Stimulated activated CD4-positive, alpha-beta T cell treated with anti-CD3 and anti-CD28 coated beads, Interleukin-4, amount 100 ng/mL, for 1 hour (primary cell): Measurements from ENCODE around the gene RXFP1.
"Not testable (repeated sequence)": the region's sequence is repeated elsewhere in the genome, so short reads cannot be mapped to it uniquely, and the experiment has no call there.

ENCODE experiments used
- DNase-seq: peaks from one replicate; pipeline ENCODE4 v3.0.0-alpha.2; 2020

Gene RXFP1

GRCh38 chr4:158621729-158622128 lies 100.0 kb downstream of the RXFP1 start:
- DNase-seq = no peak

GRCh38 chr4:158622251-158622650 lies 100.6 kb downstream of the RXFP1 start:
- no peak for DNase-seq

GRCh38 chr4:158624889-158625478 lies 103.3 kb downstream of the RXFP1 start:
- DNase-seq = no peak

GRCh38 chr4:158625544-158625943 lies 103.9 kb downstream of the RXFP1 start:
- DNase-seq = no peak

- no peak for DNase-seq
Measured at GRCh38 chr4:158630893-158631292, 109.2 kb downstream of the RXFP1 start.

GRCh38 chr4:158636619-158637018 lies 114.9 kb downstream of the RXFP1 start:
- no peak for DNase-seq

GRCh38 chr4:158644356-158644755 lies 122.7 kb downstream of the RXFP1 start:
- DNase-seq = no peak

GRCh38 chr4:158644760-158645159 lies 123.1 kb downstream of the RXFP1 start:
- no peak for DNase-seq

- no peak for DNase-seq
Measured at GRCh38 chr4:158649111-158649680, 127.5 kb downstream of the RXFP1 start.

- no peak for DNase-seq
Measured at GRCh38 chr4:158652920-158653319, 131.2 kb downstream of the RXFP1 start.

- DNase-seq = no peak
Measured at GRCh38 chr4:158656439-158656838, 134.8 kb downstream of the RXFP1 start.

- DNase-seq = no peak
Measured at GRCh38 chr4:158657291-158657690, 135.6 kb downstream of the RXFP1 start.

GRCh38 chr4:158663255-158663654 lies 141.6 kb downstream of the RXFP1 start:
- DNase-seq = not testable (repeated sequence)

GRCh38 chr4:158663707-158664625 lies 142.3 kb downstream of the RXFP1 start:
- not testable (repeated sequence) for DNase-seq

GRCh38 chr4:158664806-158665205 lies 143.1 kb downstream of the RXFP1 start:
- DNase-seq = no peak

- no peak for DNase-seq
Measured at GRCh38 chr4:158666892-158667291, 145.2 kb downstream of the RXFP1 start.

- DNase-seq = peak; percentile 23
Measured at GRCh38 chr4:158667651-158668198, 146.0 kb downstream of the RXFP1 start.

- no peak for DNase-seq
Measured at GRCh38 chr4:158669310-158669709, 147.6 kb downstream of the RXFP1 start.

- peak; percentile 60 for DNase-seq
Measured at GRCh38 chr4:158670975-158671664, 149.4 kb downstream of the RXFP1 start.

- no peak for DNase-seq
Measured at GRCh38 chr4:158671665-158671914, 149.9 kb downstream of the RXFP1 start, which contains the start of gene C4orf46. Gene C4orf46 (minus strand): TSS chr4:158671887. CDS start chr4:158671801, 86 bp downstream.

- DNase-seq = peak; percentile 97
Measured at GRCh38 chr4:158671915-158672806, 150.5 kb downstream of the RXFP1 start, which contains the start of gene ETFDH. Gene ETFDH (plus strand): TSS chr4:158672296. CDS start chr4:158672457, 161 bp downstream.

- no peak for DNase-seq
Measured at GRCh38 chr4:158673633-158674032, 152.0 kb downstream of the RXFP1 start.
